HG02885 (cell line): Measurements from ENCODE around the gene TMEM179.
"Not testable (repeated sequence)": the region's sequence is repeated elsewhere in the genome, so short reads cannot be mapped to it uniquely, and the experiment has no call there.

ENCODE experiments used
- ATAC-seq: cut with Tn5 transposase; IDR thresholded peaks from one replicate; pipeline ENCODE4 v1.9.1; 2021; ENCODE audit warnings: mild to moderate bottlenecking; ENCODE audit not compliant: unreplicated experiment, poor library complexity

Gene TMEM179

DNA sequence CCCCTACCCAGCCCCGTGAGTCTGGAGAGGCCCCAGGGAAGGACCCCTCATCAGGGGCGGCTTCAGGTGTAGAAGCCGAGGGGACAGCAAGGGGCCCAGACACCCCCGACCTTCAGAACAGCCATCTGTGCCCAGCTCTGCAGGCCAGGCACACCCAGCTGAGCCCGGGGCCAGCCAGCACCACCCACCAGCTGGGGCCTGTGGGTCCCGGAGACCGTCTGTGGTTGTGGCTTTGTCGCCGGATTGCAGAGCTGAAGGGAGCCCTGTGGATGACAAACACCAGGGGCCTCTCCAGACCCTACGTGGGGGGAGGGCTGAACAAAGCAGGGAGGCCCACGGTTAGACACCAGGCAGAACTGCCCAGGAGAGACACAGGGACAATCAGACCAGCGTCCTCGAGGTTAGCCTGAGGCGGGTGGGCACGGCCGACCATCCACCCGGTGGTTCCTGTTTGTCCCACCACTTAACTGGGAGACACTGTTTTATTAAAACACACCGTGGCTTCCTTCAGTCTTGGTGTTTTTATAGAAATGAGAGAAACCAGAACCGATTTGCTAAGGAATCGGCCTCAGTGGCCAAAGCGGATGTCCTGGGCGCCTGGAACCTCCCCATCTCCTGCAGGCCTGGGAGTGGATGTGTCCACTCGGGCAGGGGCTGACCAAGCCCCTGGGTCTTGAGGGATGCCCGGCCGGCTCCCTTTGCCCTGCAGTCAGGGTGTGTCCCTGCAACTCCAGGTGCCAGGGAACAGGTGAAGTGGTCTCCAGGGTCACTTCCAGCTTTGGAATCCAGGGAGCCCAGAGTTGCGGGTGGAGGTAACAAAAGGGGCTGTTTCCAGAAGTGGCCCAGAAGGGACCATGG, 15.0 kb downstream of the TMEM179 start:
- no peak for ATAC-seq

DNA sequence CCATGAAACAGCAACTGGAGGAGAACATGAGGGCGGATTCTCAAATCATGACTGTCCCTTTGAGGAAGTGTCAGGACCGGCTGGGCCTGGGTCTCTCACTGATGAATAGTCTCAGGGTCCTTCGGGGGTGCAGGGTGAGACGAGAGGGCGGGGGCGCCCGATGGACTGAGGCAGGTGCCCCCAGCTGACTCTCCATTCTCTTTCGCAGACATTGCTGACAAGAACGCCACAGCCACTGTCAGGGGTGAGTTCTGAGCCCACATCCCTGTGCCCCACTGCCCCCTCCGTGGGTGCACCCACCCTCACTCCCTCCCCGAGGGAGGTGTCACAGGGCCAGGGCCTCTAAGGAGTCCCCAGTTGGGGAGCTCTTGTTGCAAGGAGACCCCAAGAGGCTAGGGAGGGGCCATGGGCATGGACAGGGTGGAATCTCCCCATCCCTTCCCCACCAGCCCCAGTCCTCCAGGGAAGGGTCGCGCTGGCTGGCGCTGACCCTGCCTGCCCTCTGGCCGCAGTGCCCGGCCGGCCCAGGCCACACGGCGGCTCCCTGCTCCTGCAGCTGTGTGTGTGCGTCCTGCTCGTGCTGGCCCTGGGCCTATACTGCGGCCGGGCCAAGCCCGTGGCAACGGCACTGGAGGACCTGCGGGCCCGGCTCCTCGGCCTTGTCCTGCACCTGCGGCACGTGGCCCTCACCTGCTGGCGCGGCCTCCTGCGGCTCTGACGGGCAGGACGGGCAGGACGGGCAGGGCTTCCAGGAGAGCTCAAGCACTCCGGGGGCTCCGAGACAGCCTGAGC, 16.3 kb downstream of the TMEM179 start:
- no peak for ATAC-seq

DNA sequence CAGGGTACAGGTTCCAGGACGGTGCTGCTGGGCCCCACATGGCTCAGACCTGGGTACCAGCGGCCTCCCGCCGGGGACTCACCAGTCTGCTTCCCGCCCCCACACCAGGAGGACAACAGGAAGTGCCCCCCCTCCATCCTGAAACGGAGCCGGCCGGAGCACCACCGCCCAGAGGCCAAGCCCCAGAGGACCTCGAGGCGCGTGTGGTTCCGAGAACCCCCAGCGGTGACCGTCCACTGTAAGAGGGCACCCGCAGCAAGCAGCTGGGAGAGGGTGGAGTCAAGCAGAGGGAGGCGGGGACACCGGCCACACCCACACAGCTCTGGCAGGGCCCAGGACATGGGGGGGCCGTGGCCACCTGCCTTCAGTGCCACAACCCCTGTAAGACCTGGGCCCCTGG, 16.9 kb downstream of the TMEM179 start:
- no peak for ATAC-seq

DNA sequence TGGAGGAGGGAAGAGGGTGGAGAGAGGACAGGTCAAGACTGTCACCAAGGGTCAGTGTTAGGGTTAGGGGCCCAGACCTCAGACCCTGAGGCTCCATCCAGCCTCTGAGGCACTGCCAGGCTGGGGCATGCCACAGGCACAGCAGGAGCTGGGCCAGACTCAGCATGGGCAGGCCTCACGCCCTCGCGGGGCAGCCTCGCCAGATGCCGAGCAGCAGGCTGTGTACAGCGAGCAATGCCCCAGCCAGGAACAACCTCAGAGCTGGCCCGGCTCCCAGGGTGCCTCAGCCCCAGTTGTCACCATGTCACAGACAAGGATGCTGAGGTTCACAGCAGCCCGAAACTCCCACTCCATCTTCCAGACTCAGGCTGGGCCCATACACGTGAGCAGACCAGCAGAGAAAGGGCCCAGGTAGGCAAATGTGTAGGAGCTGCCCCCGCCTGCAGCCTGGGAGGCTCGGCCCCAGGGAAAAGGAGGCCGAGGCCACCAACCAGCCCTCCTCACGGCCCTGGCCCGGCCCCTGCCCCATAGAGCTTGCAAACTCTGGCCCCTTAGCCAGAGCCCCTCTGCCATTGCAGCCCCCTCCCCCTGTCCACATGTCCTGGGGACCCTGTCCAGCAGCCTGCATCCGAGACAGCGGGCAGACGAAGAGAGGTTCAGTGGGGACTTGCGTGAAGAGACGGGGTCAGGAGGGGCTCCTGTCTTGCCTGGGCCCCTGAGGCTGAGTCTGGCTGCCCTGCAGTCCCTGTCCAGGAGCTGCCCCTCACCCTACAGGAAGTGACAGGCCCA, 17.5 kb downstream of the TMEM179 start:
- no peak for ATAC-seq

DNA sequence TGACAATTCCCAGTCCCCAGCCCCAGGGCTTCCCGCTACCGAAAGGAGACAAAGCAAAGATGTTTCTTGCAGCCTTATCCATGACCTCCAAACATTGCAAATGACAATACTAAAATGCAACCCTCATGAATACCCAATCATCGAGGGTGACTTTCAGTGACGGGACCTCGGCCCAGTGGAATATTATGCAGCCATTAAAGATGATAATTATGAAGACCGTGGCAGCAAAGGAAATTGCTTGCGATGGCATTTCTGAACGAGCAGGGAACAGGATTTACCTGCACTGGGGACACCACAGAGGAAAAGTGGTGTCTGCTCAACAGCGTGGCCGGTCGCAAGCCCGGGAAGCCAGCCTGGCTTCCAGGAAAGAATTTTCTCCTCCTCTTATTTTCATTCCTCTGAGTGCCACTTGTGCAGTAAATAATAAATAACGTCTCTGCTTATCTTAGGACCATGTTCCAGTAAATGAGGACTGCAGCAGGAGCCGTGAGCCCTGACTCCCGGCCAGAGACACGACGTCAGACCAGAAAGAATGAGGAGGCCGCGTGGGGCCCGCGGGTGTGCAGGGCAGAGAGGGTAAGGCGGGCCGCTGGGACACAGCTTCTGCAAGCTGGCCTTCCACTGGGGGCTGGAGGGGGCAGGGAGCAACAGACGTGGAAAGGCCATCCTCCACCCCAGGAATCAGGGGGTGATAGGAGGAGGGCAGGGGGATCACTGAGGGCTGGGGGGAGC, 18.4 kb downstream of the TMEM179 start:
- ATAC-seq, result no peak

DNA sequence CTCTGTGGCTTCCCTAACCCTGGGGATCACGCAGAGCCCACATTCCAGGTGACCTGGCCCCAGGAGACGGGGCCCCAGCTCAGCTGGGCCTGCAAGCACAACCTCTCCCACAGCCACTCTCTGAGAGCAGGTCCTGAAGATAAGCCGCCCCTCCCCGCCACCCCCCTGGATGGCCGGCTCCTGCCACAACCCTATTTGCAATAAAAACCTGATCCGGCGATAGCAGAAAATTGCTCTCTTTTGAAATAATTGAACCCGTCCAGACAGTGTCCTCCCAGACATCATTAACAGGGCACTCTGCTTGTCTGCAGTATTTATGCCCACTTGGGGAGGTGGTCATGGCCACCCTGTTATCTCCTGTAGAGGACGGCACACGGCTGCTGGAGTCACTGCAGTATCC, 20.0 kb downstream of the TMEM179 start:
- ATAC-seq, result no peak

DNA sequence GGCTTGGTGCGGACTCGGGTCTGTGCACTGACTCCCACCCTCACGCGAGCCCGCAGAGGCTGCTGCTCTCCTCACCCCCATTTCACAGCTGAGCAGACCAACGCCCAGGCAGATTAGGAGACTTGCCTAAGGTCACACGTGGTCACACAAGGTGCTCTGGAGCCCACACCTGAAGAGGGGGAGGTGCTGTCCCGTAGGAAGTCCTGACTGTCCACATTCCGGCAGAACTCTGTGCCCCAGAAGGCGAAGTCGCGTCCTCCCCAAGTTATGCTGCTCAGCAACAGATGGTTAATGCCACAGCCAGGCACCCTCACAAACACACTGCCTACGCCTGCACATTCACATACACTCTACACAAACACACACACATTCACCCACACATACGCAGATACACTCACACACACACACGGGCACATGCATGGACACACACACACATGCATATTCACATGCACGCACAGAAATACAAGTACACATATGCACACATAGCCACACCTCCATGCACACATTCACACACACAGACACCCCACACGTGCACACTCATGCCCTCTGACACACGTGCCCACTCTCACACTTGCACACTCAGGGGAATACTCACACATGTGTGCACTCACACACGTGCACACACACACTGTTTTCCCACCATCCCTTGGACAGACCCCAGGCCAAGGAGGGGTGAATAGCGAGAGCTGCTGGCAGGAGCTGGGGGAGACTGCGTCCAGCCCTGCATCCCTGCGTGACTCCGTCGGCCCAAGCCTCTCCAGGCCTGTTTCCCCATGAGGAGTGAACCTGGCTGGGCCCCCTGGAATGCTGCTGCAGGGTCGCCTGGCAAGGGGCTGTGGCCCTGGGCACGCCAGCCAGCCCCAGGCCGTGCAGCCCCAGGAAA, 20.9 kb downstream of the TMEM179 start:
- no peak for ATAC-seq

DNA sequence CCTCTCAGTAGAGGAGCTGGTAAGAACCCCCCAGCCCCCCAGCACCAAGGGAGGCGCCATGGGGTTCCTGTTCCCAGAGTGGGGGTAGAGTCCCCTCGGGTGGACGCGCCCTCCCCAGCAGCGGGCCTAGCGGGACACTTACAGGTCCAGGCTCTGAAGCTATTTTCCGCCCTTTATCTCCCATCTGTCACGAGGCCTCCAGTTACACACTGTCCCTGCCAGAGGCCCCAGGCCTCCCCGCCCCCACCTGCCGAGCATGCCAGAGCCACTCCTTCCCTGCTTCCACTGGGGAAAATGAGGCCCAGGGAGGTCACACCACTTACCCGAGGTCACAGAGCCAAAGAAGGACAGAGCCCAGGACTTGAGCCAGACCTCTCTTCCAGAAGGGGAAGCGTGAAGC, 21.9 kb downstream of the TMEM179 start:
- ATAC-seq, result no peak

DNA sequence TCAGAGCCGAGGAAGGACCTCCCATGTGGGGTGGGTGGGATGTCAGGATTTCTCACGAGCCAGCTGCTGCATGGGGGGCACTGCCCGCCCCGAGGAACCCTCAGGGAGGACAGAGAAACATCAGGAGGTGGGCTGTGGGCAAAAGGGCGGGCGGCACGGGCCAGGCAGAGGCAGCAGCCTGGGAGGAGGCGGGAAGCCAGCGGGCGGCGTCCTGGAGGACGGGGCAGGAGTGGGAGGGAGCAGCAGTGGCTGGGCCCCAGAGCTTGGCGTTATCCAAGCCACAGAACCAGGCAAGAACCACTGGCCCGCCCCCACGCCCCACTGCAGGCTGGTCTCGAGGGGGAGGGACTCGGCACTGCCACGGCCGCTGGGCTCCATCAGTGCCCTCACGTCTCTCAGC, 22.6 kb downstream of the TMEM179 start:
- ATAC-seq, result no peak

DNA sequence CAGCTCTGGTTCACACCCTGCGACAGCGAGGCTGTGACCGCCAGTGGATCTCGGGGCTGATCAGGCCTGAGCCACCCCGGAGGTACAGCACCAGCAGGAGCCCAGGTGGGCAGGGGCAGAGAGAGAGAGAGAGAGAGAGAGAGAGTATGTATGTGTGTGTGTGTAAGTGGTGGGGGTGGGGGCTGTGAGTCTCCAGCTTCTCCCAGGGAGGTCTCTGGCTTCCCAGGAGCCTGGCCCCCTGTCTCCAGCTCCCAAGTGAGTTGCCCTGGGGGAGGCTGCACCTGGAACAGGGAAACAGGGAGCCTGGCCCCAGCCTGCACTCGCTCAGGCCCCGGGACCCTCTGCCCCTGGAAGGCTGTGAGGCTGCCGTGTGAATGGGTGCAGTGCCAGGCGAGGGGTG, 23.1 kb downstream of the TMEM179 start:
- no peak for ATAC-seq

DNA sequence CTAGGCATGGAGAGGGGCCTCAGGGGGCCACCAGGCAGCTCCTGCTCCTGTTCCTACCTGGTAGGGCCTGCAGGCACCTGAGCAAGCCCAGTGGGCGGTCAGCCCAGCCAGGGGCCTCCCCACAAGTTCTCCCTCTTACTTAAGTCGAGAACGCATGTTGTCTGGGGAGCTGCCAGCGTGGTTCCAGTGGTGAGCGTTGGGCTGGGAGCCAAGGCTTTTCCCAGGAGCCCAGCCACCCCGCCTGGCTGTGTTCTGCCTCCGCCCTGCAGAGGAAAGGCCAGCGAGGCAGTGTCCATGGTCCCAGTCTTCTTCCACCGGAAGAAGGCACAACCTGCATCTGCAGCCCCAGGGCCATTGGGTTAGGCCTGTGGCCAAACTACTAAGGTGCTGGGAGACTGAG, 23.6 kb downstream of the TMEM179 start:
- ATAC-seq, result no peak

DNA sequence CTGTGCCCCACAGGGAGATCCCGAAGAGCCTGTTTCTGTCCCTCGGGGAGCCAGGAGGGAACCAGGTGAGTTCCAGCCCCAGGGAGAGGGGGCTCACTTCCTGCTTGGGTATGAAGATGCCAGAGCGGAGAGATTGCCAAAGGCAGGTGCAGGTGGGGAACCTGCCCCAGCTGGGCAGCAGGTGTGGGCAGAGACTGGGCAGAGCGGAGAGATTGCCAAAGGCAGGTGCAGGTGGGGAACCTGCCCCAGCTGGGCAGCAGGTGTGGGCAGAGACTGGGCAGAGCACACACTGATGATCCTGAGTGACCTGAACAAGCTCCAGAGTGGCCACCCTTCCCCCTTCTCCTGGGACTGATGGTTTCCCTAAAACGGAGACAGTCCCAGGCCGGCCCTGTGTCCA, 24.6 kb downstream of the TMEM179 start:
- ATAC-seq, result not testable (repeated sequence)

DNA sequence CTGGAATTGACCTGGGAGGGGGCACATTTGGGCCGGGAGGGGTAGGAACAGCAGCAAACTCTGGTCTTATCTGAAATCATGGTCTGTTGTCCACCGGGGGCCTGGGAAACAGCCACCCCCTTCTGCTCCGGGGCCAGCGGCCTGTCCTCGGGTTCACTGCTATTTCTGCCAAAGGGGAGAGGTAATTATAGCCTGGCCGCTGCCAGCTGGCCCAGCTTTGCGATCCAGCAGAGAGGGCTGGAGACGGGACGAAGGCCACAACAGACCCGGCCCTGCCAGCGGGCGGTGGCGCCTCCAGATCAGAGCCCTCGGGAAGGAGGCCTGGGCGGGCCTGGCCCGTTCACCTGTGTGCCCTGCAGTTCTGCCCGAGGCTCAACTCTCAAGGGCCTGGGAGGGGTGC, 25.1 kb downstream of the TMEM179 start, which contains the start of gene C14orf180:
Gene C14orf180 (plus strand): TSS at position 258 of the 400 bp plus-strand sequence. CDS start 6,667 bp downstream, outside the sequence.
- ATAC-seq, result no peak

DNA sequence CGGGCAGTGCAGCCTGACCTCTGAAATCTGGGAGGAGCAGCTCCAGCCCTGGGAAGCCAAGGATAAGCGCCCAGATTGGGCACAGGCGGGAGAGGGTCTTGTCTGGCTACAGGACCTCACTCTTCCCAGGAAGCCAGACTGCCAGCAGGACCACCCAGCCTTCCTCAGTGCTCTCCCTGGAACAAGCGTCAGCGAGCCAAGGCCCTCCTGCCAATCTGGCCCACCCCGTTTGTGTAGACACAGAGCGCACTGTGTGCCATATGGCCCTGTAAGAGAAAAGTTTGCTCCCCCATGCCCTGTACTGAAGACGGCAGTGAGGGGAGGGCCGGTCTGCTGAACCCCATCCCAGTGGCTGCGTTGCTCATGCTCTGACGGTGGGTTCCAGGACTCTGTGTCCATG, 26.3 kb downstream of the TMEM179 start:
- no peak for ATAC-seq

DNA sequence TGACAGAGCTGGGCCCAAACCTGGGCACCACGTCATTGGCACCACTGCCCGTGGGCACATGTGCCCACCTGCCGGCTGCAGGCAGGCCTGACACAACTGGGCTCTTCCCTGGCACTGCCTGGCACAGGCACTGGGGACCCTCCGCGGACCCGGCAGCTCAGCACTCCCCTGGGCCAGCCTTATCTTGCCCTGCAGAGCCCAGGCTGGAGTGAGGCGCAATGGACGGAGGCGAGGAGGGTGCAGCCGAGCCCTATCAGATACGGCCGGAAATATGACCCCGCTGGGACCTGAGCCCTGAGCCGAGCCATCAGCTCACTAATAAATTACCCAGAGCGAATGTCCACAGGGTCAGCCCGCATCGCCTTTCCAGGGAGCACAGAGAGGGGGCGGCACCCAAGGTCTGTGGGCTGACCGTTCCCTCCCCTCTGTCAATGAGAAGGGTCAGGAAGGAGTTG, 26.7 kb downstream of the TMEM179 start:
- no peak for ATAC-seq

DNA sequence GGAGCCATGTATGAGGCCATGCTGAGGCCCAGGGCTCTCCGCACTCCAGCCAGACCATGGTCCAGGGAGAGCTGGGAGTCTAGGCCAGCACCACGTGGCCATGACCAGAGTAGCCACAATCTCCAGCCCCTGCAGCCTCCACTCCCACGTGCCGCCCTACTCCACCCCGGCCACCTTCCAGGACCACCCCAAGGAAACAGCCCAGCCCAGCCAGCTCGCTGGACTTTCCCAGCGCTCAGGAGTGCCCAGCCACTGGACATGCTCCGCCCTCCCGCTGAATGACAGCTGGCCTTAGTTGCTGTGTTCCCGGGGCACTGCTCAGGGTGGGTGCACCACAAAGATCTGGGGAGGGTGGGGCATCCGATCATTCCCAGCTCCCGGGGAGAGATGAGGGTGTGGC, 27.1 kb downstream of the TMEM179 start:
- no peak for ATAC-seq

DNA sequence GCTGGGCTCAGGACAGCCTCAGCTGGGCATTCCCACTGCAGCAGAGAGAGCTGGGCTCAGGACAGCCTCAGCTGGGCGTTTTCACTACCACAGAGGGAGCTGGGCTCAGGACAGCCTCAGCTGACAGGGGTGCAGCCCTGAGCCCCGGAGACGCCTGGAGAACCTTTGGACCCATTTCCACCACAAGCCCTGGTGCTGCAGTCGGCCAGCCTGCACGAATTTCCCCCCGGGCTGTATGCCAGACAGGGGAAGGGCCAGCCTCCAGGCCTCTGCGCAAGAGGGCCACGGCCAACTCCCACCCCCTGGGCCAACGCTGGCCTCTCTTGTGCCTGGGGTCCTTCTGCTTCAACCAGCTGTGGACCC, 27.6 kb downstream of the TMEM179 start:
- no peak for ATAC-seq

DNA sequence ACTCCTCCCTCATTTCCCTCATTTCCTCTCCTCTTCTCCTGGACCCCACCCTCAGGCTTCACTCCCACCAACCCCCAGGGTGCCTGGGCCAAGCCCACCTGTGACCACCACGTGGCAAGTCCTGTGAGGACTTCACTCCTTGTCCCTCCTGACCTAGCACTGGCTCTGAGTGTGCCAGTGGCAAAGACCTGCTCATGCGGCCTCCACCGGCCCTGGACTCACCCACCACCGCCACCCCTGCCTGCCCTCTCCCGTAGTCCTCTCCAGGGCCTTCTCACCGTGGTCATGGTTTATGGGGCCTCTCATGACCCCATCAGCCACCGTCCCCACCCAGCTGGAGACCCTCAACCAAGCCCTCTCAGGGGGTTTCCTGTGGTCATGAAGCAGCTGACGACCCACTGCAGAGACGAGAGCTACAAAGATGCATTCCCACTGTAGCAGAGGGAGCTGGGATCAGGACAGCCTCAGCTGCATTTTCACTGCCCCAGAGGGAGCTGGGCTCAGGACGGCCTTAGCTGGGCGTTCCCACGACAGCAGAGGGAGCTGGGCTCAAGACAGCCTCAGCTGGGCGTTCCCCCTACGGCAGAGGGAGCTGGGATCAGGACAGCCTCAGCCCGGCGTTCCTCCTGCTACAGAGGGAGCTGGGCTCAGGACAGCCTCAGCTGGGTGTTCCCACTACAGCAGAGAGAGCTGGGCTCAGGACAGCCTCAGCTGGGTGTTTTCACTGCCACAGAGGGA, 28.2 kb downstream of the TMEM179 start:
- no peak for ATAC-seq
